Hepatocyte (in vitro differentiated cells): Measurements from ENCODE around the gene PDCD6IP. TPM values are rescaled to one million over a fixed set of nuclear protein-coding genes. Genes with fewer than 3 reads are reported as not detected.

Experiments
- DNase-seq: peaks from one replicate; pipeline ENCODE4 v3.0.0-alpha.2; 2016; ENCODE audit warnings: low spot score
- H2AFZ ChIP-seq: fragments of 200-600 bp; sonication (generic); 2 replicates; pipeline ENCODE4 v1.6.0; 2016; ENCODE audit warnings: antibody characterized with exemption, mild to moderate bottlenecking
- H3K27ac ChIP-seq: fragments of 200-600 bp; sonication (generic); 2 replicates; pipeline ENCODE4 v1.5.1; 2016; ENCODE audit warnings: mild to moderate bottlenecking
- H3K27me3 ChIP-seq: fragments of 200-600 bp; sonication (generic); 2 replicates; pipeline ENCODE4 v1.6.1; 2016
- H3K36me3 ChIP-seq: fragments of 200-600 bp; sonication (generic); replicated peaks from 2 replicates; pipeline ENCODE4 v1.5.1; 2016; ENCODE audit warnings: low read depth; ENCODE audit not compliant: insufficient read depth
- H3K4me1 ChIP-seq: fragments of 200-600 bp; sonication (generic); 2 replicates; pipeline ENCODE4 v1.5.1; 2016; ENCODE audit warnings: mild to moderate bottlenecking, moderate library complexity; ENCODE audit not compliant: insufficient read depth
- H3K4me2 ChIP-seq: fragments of 200-600 bp; sonication (generic); 2 replicates; pipeline ENCODE4 v1.6.0; 2016
- H3K4me3 ChIP-seq: fragments of 200-600 bp; sonication (generic); 2 replicates; pipeline ENCODE4 v1.5.1; 2016; ENCODE audit warnings: mild to moderate bottlenecking
- H3K79me2 ChIP-seq: fragments of 200-600 bp; sonication (generic); 2 replicates; pipeline ENCODE4 v1.6.0; 2017; ENCODE audit warnings: mild to moderate bottlenecking
- H3K9me2 ChIP-seq: fragments of 200-600 bp; sonication (generic); replicated peaks from 2 replicates; pipeline ENCODE4 v1.6.0; 2017; ENCODE audit warnings: mild to moderate bottlenecking; ENCODE audit not compliant: insufficient read depth
- H3K9me3 ChIP-seq: fragments of 200-600 bp; sonication (generic); 2 replicates; pipeline ENCODE4 v1.5.1; 2016; ENCODE audit warnings: low read depth, mild to moderate bottlenecking
- H4K20me1 ChIP-seq: fragments of 200-600 bp; sonication (generic); 2 replicates; pipeline ENCODE4 v1.6.0; 2016; ENCODE audit warnings: mild to moderate bottlenecking; ENCODE audit not compliant: insufficient read depth, poor library complexity, severe bottlenecking
- CTCF ChIP-seq: fragments of 200-600 bp; sonication (generic); IDR thresholded peaks from 2 replicates; pipeline ENCODE4 v1.5.1; 2016; ENCODE audit warnings: antibody characterized with exemption, mild to moderate bottlenecking; ENCODE audit not compliant: poor library complexity
- EZH2 ChIP-seq: fragments of 200-600 bp; sonication (generic); IDR thresholded peaks from 2 replicates; pipeline ENCODE4 v1.6.1; 2016; ENCODE audit warnings: antibody characterized with exemption, mild to moderate bottlenecking, borderline replicate concordance
- EZH2phosphoT487 ChIP-seq: fragments of 200-600 bp; sonication (generic); IDR thresholded peaks from one replicate; pipeline ENCODE4 v1.6.1; 2018; ENCODE audit warnings: antibody characterized with exemption, mild to moderate bottlenecking, low read depth, moderate library complexity; ENCODE audit not compliant: unreplicated experiment, severe bottlenecking
- WGBS: methylation state at CpG from one replicate; pipeline ENCODE4 v1.1.6; 2016; ENCODE audit warnings: low lambda C conversion rate; ENCODE audit errors: missing lambda C conversion rate; 5-methylcytosine and 5-hydroxymethylcytosine counted together
- polyA plus RNA-seq: library from polyadenylated mRNA; unstranded; fragments of >200 nt; fragmentation: Nextera tagmentation; extraction: Ambion mirVana; gene quantifications from 2 replicates; pipeline ENCODE4 v1.2.1, GENCODE V29; 2016
- total RNA-seq: library from RNA; depleted of rRNA; stranded (reverse); fragments of >200 nt; gene quantifications from 2 replicates; pipeline ENCODE4 v1.2.3, GENCODE V29; 2014

PDCD6IP gene
- total and polyA plus RNA-seq, 2 experiments from 2014 or later = 83.6 to 121 TPM

- TF ChIP-seq EZH2 = no peak
- no peak for TF ChIP-seq EZH2phosphoT487
- TF ChIP-seq CTCF = no peak
- Histone ChIP-seq H3K27me3 (no peaks in the 10 kb centered on the region), H2AFZ (no peak overlapping the region), H3K27ac (no peak overlapping the region), H3K36me3 (no peaks in the 10 kb centered on the region), H3K4me2 (no peak overlapping the region), H3K9me3 (no peaks in the 10 kb centered on the region), H3K9me2 (no peaks in the 10 kb centered on the region), H3K79me2 (peaks cover 20% of the 10 kb centered on the region), H4K20me1 (peaks cover 3% of the 10 kb centered on the region), H3K4me3 (no peak overlapping the region), H3K4me1 (no peaks in the 10 kb centered on the region)
- no peak for DNase-seq
- 92% methylated on average over 1 of the region's 1 CpG for WGBS
Measured at GRCh38 chr3:33826206-33826605, 27.8 kb downstream of the PDCD6IP start.

GRCh38 chr3:33826688-33827087, 28.3 kb downstream of the PDCD6IP start:
- no peak overlapping the region for H3K4me3 ChIP-seq
- H3K79me2 ChIP-seq = peaks cover 15% of the 10 kb centered on the region
- no peak for TF ChIP-seq CTCF
- no peak for TF ChIP-seq EZH2
- TF ChIP-seq EZH2phosphoT487 = no peak
- no peak overlapping the region for H3K27ac ChIP-seq
- H3K4me1 ChIP-seq = no peaks in the 10 kb centered on the region
- no peaks in the 10 kb centered on the region for H3K36me3 ChIP-seq
- no peaks in the 10 kb centered on the region for H3K27me3 ChIP-seq
- no peak for DNase-seq
- no peaks in the 10 kb centered on the region for H3K9me2 ChIP-seq
- 100% methylated on average over 1 of the region's 1 CpG for WGBS
- H2AFZ ChIP-seq = no peak overlapping the region
- no peak overlapping the region for H3K4me2 ChIP-seq
- H4K20me1 ChIP-seq = peaks cover 3% of the 10 kb centered on the region
- H3K9me3 ChIP-seq = no peaks in the 10 kb centered on the region

GRCh38 chr3:33829720-33830119, 31.3 kb downstream of the PDCD6IP start:
- H3K27ac ChIP-seq = no peak overlapping the region
- H3K4me2 ChIP-seq = no peak overlapping the region
- no peak overlapping the region for H3K4me3 ChIP-seq
- H2AFZ ChIP-seq = no peak overlapping the region
- DNase-seq = no peak
- no peaks in the 10 kb centered on the region for H3K36me3 ChIP-seq
- TF ChIP-seq EZH2phosphoT487 = no peak
- H3K27me3 ChIP-seq = no peaks in the 10 kb centered on the region
- H3K9me3 ChIP-seq = no peaks in the 10 kb centered on the region
- H3K79me2 ChIP-seq = peaks cover 12% of the 10 kb centered on the region
- WGBS = 88% methylated on average over 2 of the region's 2 CpGs
- no peaks in the 10 kb centered on the region for H3K9me2 ChIP-seq
- H3K4me1 ChIP-seq = no peaks in the 10 kb centered on the region
- no peaks in the 10 kb centered on the region for H4K20me1 ChIP-seq

- H4K20me1 ChIP-seq = no peaks in the 10 kb centered on the region
- H3K9me3 ChIP-seq = no peaks in the 10 kb centered on the region
- H3K27me3 ChIP-seq = no peaks in the 10 kb centered on the region
- H3K4me1 ChIP-seq = no peaks in the 10 kb centered on the region
- no peak overlapping the region for H2AFZ ChIP-seq
- no peak overlapping the region for H3K4me2 ChIP-seq
- H3K4me3 ChIP-seq = no peak overlapping the region
- no peak for DNase-seq
- TF ChIP-seq CTCF (no peak), EZH2 (no peak), EZH2phosphoT487 (no peak)
- H3K79me2 ChIP-seq = peaks cover 12% of the 10 kb centered on the region
- no peaks in the 10 kb centered on the region for H3K9me2 ChIP-seq
- H3K27ac ChIP-seq = no peak overlapping the region
- H3K36me3 ChIP-seq = no peaks in the 10 kb centered on the region
Measured at GRCh38 chr3:33831053-33831452, 32.6 kb downstream of the PDCD6IP start.
